ENCODE results near the gene BLTP3B.
"Not testable (repeated sequence)": the region's sequence is repeated elsewhere in the genome, so short reads cannot be mapped to it uniquely, and the experiment has no call there.

Gene BLTP3B

GRCh38 chr12:100142851-100143559, at the start of gene BLTP3B:
Gene BLTP3B, minus strand, starts transcription at chr12:100142874. Its CDS starts 239 bp downstream, at chr12:100142635.
- DNase-seq: peak; percentile 83

- DNase-seq: no peak
Measured at GRCh38 chr12:100189636-100190394, 47.1 kb upstream of the BLTP3B start.

DNA sequence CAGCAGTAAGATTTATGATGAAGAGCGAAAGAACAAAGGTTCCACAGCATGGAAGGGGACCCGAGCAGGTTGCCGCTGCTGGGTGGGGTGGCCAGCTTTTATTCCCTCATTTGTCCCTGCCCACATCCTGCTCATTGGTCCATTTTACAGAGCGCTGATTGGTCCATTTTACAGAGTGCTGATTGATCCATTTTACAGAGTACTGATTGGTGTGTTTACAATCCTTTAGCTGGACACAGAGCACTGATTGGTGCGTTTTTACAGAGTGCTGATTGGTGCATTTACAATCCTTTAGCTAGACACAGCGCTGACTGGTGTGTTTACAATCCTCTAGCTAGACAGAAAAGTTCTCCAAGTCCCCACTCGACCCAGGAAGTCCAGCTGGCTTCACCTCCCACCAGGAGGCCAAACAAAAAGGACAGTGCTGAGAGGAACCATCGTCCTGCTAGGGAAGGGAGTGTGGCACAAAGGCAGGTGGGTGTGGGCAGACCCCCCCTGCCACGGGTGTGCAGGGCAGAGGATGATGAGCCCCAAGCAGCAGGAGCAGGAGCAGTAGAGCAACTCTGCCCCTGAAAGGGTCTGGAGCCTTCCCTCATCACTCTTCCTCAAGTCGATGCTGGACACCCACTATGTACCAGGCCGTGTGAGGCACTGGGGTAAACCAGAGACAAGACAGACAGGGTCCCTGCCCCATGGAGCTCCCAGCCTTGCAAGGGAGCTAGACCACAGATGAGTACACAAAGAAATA, 46.4 kb upstream of the BLTP3B start:
- not testable (repeated sequence) for DNase-seq

- no peak for DNase-seq
Measured at GRCh38 chr12:100187857-100188519, 45.3 kb upstream of the BLTP3B start.

DNA sequence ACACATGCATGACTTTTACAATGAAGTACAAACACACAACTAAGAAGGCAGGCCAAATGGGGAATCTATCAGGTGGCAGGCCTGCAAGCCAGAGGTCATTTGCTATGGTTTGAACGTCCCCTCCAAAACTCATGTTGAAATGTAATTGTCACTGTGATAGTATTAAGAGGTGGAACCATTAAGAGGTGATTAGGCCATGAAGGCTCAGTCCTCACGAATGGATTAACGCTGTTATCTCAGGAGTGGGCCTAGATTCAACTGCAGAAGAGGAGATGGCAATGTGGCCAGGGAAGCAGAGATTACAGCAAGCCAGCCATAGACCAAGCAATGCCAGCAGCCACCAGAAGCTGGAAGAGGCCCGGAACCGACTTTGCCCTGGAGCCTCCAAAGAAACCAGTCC, 44.4 kb upstream of the BLTP3B start:
- DNase-seq: no peak

- DNase-seq: no peak
Measured at GRCh38 chr12:100186071-100186470, 43.4 kb upstream of the BLTP3B start.

DNA sequence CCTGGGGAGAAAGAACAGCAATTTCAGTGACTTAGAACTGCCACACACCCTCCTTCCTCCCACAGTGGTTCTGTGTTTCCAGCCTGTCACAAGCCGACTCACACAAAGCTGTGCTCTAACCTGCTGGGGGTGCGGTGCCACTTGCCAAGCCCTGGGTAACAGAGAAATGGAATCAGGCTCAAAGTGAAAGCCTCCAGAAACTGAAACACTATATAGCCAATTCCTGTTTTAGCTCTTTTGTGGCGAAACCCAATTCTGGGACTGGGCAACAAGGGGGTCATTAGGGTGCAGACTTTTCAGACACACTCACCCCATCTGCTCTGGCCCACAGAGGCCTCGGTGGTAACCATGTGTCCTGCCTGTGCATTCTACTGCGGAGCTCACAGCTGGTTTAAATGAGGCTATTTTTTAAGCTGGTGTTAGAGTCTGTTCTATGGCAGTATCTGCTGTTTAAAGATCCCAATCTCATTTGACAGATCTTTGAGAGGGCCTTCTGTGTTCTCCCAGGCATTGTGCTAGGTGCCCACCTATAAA, 42.8 kb upstream of the BLTP3B start:
- no peak for DNase-seq

GRCh38 chr12:100184549-100185145, 42.0 kb upstream of the BLTP3B start:
- DNase-seq: no peak

- DNase-seq: no peak
Measured at GRCh38 chr12:100179252-100179651, 36.6 kb upstream of the BLTP3B start.

GRCh38 chr12:100176493-100176892, 33.8 kb upstream of the BLTP3B start:
- not testable (repeated sequence) for DNase-seq

GRCh38 chr12:100174495-100174894, 31.8 kb upstream of the BLTP3B start:
- DNase-seq: no peak

- no peak for DNase-seq
Measured at GRCh38 chr12:100173111-100173510, 30.4 kb upstream of the BLTP3B start.

DNA sequence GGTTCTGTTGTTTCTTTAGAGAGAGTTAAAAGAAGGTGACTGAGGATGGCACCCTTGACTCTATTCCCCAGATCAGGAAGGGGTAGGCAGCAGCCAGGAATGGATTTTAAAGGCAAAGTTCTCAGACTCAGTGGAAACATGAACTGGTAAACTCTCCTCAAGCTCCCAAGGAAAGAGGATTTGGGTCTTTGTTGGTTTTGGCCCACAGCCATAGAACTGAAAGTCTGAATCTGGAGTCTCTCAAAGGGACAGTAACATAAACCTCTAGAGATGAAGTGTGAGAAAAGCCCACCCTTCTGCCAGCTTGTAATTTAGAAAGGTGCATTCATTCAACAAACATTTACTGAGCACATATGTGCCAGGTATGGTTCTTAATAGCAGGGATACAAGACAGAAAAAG, 28.6 kb upstream of the BLTP3B start:
- no peak for DNase-seq

GRCh38 chr12:100170313-100170858, 27.7 kb upstream of the BLTP3B start:
- DNase-seq: no peak

DNA sequence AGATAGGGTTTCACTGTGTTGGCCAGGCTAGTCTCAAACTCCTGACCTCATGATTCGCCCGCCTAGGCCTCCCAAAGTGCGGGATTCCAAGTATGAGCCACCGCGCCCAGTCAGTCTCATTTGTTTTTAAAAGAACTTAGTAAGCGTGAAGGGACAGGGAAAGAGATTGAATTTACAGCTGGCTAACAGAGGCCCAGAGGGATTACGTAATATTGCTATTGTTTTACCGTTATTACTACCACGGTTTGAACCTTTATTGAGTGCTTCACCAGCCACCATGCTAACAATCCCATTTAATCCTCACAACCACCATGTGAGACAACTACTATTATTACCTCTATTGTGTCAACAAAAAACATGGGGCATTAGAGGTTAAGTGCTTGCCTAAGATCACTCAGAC, 26.7 kb upstream of the BLTP3B start:
- no peak for DNase-seq

- no peak for DNase-seq
Measured at GRCh38 chr12:100168562-100168961, 25.9 kb upstream of the BLTP3B start.

DNA sequence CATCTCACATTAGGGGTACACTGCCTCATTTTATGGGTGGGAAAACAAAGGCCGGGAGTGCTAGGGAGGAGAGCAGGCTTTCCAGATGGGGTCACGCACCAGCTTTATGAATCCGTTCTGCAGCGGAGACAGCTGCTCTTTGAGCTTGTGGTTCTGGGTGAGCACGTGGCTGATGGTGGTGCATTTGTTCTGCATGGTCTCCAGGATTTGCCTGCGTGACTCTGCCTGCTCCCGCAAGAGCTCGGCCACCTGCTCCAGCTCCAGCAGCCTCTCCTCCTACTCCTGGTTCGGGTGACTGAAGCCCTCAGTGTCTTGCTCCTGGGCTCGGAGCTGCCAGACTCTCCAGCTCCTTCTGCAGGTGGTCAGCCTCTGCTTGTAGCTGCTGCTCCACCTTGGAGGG, 23.6 kb upstream of the BLTP3B start:
- DNase-seq: no peak

- DNase-seq: no peak
Measured at GRCh38 chr12:100165356-100165755, 22.7 kb upstream of the BLTP3B start.

DNA sequence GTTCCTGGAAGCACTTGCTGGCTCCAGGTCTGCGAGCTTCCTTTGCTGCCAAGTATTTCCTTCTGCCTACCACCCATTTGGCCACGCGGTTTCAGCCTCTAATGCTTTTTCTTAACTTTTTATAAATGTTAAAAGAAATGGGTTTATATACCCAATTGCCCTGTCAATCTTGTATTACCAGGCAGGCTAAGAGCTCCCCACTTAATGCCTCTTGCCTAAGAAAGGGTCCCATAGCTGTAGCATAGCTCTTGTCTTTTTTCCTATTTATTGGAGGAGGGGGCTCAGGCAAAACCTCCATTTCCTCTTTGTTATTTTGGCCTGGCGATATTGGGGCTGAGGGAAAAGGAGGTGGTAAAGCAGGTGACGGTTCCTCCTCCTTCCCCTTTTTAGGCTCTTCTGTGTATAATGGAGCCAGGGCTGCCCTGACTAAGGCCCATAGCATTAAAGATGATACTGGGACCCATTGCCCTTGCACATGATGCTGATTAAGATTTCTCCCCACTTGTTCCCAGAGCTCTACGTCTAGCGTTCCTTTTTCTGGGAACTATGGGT, 21.6 kb upstream of the BLTP3B start:
- no peak for DNase-seq

GRCh38 chr12:100163416-100164152, 20.9 kb upstream of the BLTP3B start:
- peak; percentile 93 for DNase-seq

All from hematopoietic multipotent progenitor cell treated with erythropoietin and hydrocortisone succinate and interleukin-3 and kit ligand, for 8 days (in vitro differentiated cells).